Measurements from ENCODE around the gene CACNB4. TPM values are rescaled to one million over a fixed set of nuclear protein-coding genes. Genes with fewer than 3 reads are reported as not detected.

The CACNB4 gene
- total RNA-seq, 1 experiment from 2014 or later: 1.7 TPM

DNA sequence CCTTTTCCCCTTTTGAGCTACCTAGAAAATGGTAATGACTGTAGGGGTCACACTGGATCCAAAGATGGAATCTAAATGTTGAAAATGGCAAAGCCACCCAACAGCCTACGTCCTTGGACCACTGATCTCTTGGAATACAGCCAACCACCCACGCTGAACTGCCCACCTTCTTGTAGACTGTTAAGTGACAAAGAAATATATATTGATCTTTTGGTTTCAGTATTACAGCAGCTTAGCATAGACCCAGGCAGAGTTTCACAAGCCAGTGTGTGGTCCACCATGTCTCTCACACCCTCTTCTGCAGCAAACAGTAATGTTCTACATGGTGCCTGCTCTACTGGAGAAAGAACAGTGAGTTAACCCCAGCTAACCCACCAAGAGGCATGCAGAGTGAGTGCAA lies 20.2 kb downstream of the CACNB4 start:
- TF ChIP-seq, protein P1, sequence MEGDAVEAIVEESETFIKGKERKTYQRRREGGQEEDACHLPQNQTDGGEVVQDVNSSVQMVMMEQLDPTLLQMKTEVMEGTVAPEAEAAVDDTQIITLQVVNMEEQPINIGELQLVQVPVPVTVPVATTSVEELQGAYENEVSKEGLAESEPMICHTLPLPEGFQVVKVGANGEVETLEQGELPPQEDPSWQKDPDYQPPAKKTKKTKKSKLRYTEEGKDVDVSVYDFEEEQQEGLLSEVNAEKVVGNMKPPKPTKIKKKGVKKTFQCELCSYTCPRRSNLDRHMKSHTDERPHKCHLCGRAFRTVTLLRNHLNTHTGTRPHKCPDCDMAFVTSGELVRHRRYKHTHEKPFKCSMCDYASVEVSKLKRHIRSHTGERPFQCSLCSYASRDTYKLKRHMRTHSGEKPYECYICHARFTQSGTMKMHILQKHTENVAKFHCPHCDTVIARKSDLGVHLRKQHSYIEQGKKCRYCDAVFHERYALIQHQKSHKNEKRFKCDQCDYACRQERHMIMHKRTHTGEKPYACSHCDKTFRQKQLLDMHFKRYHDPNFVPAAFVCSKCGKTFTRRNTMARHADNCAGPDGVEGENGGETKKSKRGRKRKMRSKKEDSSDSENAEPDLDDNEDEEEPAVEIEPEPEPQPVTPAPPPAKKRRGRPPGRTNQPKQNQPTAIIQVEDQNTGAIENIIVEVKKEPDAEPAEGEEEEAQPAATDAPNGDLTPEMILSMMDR (IDR thresholded peaks at IDR 0.05): no peak
- no peak for TF ChIP-seq POLR2AphosphoS5 (IDR thresholded peaks at IDR 0.05; ENCODE audit: low read depth, low read length)
- TF ChIP-seq SIN3A (IDR thresholded peaks at IDR 0.05; ENCODE audit: borderline replicate concordance, insufficient read depth, low read depth, low read length): no peak
- no peak for TF ChIP-seq TCF7L2 (IDR thresholded peaks at IDR 0.05; ENCODE audit: low read depth, low read length)
- TF ChIP-seq, protein P2, sequence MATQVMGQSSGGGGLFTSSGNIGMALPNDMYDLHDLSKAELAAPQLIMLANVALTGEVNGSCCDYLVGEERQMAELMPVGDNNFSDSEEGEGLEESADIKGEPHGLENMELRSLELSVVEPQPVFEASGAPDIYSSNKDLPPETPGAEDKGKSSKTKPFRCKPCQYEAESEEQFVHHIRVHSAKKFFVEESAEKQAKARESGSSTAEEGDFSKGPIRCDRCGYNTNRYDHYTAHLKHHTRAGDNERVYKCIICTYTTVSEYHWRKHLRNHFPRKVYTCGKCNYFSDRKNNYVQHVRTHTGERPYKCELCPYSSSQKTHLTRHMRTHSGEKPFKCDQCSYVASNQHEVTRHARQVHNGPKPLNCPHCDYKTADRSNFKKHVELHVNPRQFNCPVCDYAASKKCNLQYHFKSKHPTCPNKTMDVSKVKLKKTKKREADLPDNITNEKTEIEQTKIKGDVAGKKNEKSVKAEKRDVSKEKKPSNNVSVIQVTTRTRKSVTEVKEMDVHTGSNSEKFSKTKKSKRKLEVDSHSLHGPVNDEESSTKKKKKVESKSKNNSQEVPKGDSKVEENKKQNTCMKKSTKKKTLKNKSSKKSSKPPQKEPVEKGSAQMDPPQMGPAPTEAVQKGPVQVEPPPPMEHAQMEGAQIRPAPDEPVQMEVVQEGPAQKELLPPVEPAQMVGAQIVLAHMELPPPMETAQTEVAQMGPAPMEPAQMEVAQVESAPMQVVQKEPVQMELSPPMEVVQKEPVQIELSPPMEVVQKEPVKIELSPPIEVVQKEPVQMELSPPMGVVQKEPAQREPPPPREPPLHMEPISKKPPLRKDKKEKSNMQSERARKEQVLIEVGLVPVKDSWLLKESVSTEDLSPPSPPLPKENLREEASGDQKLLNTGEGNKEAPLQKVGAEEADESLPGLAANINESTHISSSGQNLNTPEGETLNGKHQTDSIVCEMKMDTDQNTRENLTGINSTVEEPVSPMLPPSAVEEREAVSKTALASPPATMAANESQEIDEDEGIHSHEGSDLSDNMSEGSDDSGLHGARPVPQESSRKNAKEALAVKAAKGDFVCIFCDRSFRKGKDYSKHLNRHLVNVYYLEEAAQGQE (IDR thresholded peaks at IDR 0.05; ENCODE audit: insufficient read depth in 1 of 2, low read depth in 2 of 2, low read length in 1 of 2): no peak
- H3K4me3 ChIP-seq (ENCODE audit: low read depth in 2 of 2, low read length in 2 of 2): no peak overlapping the region
- POLR2A ChIA-PET: no interaction called here
- no TSS peak for BruUV-seq (replicated peaks)
- ATAC-seq: no peak
- H3K4me1 ChIP-seq (ENCODE audit: control insufficient read depth, insufficient read depth, low read length): no peaks in the 10 kb centered on the region
- H3K27ac ChIP-seq (ENCODE audit: low read length): no peak overlapping the region
- in situ Hi-C loops (cut with HindIII; ENCODE audit: low pct_unique_long_range_greater_than_20kb, low sequenced_read_pairs): no loop called here
- DNase-seq (ENCODE audit: low read depth, low spot score): no peak
- no peaks in the 10 kb centered on the region for H3K27me3 ChIP-seq (ENCODE audit: control insufficient read depth, insufficient read depth, low read length)
- H3K9me3 ChIP-seq (ENCODE audit: control insufficient read depth, insufficient read depth, low read depth, low read length): no peaks in the 10 kb centered on the region
- intact Hi-C loops (cut with micrococcal nuclease; ENCODE audit: unreplicated experiment): no loop called here
- CTCF ChIA-PET: no interaction called here
- H3K36me3 ChIP-seq (ENCODE audit: control insufficient read depth, insufficient read depth, low read length): no peaks in the 10 kb centered on the region

DNA sequence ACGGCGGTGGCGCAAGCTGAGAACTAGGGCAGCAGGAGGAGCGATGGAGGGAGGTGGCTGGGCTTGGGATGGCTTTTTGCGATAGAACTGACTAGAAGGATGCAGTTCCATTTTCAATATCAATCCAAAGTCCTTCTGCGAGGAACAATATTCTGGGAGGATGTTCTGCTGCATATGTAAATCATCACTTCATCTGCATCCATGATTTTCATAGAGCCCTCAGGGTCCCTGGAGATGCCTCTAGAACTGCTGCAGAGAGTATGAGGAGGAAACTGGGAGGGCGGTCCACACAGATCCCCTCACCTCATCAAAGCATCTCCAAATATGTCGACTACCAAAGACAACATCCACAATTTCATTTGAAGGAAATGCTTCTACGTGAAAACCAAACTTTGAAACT lies 20.8 kb downstream of the CACNB4 start:
- Histone ChIP-seq H3K27ac (ENCODE audit: low read length) (no peak overlapping the region), H3K4me1 (ENCODE audit: control insufficient read depth, insufficient read depth, low read length) (no peaks in the 10 kb centered on the region), H3K9me3 (ENCODE audit: control insufficient read depth, insufficient read depth, low read depth, low read length) (no peaks in the 10 kb centered on the region), H3K27me3 (ENCODE audit: control insufficient read depth, insufficient read depth, low read length) (no peaks in the 10 kb centered on the region), H3K4me3 (ENCODE audit: low read depth in 2 of 2, low read length in 2 of 2) (no peak overlapping the region), H3K36me3 (ENCODE audit: control insufficient read depth, insufficient read depth, low read length) (no peaks in the 10 kb centered on the region)
- DNase-seq (ENCODE audit: low read depth, low spot score) (no peak), ATAC-seq (no peak)
- ChIA-PET POLR2A (no interaction called here), CTCF (no interaction called here)
- intact Hi-C loops (cut with micrococcal nuclease; ENCODE audit: unreplicated experiment): no loop called here
- BruUV-seq (replicated peaks): no TSS peak
- in situ Hi-C loops (cut with HindIII; ENCODE audit: low pct_unique_long_range_greater_than_20kb, low sequenced_read_pairs): no loop called here
- TF ChIP-seq SIN3A (IDR thresholded peaks at IDR 0.05; ENCODE audit: borderline replicate concordance, insufficient read depth, low read depth, low read length) (no peak), TCF7L2 (IDR thresholded peaks at IDR 0.05; ENCODE audit: low read depth, low read length) (no peak), POLR2AphosphoS5 (IDR thresholded peaks at IDR 0.05; ENCODE audit: low read depth, low read length) (no peak)
- TF ChIP-seq, protein P1 (IDR thresholded peaks at IDR 0.05): no peak
- TF ChIP-seq, protein P2 (IDR thresholded peaks at IDR 0.05; ENCODE audit: insufficient read depth in 1 of 2, low read depth in 2 of 2, low read length in 1 of 2): no peak

All from Panc1 (cell line).